IPS-NIHi11 (cell line): ENCODE results near the gene CDK5R1.
"Not testable (repeated sequence)": the region's sequence is repeated elsewhere in the genome, so short reads cannot be mapped to it uniquely, and the experiment has no call there.

Source experiments
- DNase-seq: peaks from one replicate; pipeline ENCODE4 v3.0.0; 2012; ENCODE audit warnings: mixed read lengths, low spot score

The CDK5R1 gene

DNA sequence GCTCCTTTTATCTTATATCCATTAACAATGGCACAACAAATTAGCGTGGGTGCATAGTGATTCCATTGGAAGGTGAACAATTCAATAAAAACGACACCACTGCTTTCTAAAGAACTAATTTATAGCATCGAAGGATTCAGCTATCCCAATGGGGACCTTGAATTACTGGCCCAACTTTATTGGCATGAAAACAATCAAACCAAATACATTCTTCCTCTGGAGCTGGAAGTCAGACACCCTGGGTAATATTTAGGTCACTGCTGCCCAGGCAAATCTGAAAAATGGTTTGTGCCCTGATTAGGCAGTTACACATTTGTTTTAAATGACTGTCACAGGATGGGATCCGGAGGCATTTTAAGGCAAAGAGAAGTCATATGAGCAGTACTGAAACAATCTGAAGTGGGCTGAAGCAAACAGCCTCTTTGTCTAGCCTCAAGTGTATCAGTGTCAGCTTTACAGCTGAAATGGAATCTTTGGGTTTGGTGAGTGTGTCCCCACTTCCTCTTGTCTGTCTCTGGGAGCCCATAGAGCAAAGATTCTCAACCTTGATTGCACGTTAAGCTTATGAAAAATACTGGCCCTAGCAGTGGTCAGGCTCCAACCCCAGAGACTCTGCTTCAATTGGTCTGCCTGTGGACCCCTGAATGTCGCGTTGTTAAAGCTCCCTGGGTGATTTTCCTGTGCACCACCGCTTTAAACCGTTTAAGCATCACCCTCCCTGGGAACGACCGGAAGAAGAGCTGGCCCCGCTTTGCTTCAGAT lies 30.3 kb downstream of the CDK5R1 start:
- DNase-seq, result no peak

DNA sequence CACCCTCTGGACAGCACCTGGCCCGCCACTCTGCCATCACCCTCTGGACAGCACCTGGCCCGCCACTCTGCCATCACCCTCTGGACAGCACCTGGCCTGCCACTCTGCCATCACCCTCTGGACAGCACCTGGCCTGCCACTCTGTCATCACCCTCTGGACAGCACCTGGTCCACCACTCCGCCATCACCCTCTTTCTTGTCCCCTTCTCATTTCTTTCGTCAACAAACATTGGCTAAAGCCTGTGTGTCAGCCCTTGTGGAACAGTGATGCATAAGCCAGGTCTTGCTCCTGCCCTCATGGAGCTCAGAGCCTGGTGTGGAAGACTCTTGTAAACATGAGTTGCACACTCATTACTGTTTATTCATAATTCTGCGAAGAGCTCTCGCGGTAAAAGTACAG lies 31.2 kb downstream of the CDK5R1 start:
- no peak for DNase-seq

- DNase-seq, result peak; percentile 31
These were observed 31.9 kb downstream of the CDK5R1 start for GRCh38 chr17:32518646-32519227.

DNA sequence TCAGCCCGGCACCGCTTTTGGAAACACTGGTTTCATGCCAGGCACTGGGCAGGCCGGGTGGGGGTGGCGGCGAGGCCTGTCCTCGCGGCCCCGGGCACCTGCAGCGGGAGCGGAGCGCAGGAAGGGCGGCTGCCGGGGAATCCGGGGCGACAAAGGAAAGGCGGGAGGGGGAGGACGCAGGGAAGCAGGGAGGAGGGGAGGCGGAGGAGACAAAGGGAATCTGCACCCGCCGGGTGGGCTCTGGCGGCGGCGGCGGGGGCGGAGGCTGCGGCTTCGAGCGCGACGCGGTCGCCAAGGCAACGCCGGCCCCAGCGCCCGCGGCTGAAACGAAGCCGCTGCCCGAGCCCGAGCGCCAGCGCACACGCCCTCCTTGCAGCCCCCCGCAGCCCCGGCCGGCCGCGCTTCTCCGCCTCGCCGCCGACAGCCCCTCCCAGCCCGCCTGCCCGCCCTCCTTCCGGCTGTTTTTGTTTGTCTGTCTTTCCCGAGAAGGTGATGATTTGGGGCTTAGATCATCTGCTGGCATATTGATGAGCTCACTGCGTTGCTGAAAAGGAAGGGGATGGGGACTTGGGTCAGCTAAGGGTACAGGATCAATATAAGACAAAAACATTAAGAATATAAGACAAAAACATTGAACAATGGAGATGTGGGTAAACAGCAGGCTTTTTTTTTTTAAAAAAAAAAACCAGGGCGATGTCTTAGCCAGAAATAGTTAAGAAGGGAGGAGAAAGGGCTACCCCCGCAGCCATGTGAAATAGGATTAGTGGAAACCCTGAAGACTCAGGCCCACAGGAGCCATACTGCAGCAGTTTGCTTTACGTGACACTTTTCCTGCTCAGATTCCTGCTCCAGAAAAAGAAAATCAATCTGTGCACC lies 32.7 kb downstream of the CDK5R1 start:
- peak; percentile 92 for DNase-seq

DNA sequence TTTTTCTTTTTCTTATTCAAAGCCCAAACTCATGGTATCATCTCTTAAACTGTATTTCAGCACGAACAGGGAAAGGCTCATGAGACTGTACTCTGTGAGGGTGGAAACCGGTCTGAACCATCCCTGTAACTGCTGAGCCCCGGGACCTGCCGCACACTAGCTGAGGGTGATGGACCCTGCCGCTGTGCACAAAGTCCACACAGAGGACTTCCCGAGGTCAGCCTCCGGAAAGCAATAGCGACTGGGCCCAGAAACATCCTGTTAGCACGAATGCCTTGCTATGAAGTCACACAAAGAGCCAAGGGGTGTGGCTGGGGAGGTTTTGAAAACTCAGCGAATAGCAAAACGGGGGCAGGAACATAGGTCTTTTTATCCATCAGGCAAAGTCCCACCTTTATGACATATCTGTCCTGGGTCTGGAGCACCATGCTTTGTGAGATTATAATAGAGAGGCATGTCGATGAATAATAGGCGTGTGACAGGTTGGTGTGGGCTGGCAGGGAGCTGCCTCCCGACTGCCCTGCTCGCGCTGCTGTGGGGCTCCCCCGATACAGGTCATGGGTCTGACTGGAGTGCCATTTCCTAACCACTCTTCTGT lies 33.4 kb downstream of the CDK5R1 start:
- no peak for DNase-seq

DNA sequence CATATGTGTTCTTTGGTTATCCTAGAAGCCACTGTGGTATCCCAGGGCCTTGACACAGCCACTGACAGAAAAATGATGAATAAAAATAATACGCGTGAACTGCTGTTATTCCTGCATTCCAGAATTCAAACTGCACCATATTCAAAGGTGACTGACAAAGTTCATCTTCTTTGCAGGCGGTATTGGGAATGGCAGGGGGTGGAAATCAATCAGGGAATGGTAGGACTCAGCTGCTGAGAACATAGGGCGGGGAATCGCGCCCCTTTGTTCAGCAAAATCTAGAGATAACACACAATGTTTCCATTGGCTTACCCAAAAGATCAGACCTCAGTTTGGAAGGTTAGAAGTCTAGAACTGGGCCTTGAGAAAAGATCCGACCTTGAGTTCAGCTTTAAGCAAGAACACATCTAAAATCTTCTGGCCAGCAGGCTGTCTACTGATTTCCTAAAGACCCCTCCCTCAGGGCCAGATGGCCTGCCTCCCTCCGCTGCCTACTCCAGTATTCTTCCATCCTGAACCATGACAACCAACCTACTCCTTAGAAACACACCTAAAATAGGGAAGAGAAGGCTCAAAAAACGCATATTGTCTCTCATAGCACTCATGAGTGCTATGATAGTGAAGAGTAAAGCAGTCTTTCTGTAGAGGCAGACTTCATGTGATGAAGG lies 34.1 kb downstream of the CDK5R1 start:
- DNase-seq, result no peak

DNA sequence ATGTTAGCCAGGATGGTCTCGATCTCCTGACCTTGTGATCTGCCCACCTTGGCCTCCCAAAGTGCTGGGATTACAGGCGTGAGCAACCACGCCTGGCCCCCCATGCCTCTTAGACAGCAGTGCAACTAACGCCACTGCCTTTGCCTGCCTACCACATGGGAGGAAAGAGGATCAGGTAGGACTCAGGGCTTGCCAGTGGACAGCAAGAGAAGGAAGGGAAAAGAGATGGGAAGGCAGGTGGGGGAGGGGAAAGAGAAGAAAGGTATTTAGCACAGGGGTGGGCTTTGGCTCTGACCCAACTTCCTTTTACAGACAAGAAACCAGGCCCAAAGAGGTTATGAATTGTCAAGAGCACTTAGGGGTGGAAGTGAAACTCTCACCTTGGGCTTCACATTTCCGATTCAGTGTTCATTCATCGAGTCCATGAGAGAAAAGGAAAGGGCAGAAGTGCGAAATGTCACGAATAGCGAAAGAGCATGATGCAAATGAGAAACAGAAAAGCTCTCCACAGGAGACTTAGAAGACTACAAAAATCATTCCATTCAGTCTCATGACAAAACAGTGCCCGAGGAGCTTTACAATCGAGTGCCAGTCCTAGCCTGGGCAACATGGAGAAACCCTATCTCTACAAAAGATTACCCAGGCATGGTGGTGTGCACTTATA lies 36.4 kb downstream of the CDK5R1 start:
- no peak for DNase-seq

DNA sequence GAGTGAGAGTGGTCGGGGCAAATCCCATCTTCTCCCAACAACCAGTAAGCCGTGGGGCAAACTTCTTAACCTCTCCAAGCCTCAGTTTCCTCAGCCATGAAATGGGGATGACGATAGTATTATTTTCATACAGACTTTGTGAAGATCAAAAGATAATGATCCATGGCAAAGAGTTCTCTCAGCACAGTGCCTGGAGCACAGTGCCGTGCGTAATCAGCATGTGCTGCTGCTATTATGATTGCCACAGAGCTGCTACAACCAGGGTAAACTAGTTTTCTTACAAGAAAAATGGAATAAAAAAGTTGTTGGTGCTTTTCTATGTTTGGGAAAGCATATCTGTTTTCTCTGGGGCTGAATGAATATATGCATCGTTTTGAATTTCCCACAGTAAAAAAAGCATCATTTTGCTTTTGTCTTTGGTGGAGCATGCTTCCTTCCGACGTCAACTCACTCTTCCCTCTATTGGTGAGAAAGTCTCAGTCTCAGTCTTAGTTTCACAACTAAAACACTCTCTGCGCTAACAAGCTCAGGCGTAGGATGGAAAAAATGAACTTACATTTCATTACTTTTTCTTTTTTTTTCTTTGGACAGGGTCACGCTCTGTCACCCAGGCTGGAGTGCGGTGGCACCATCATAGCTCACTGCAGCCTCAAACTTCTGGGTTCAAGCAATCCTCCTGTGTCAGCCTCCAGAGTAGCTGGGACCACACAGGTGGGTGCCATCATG lies 37.2 kb downstream of the CDK5R1 start:
- no peak for DNase-seq

DNA sequence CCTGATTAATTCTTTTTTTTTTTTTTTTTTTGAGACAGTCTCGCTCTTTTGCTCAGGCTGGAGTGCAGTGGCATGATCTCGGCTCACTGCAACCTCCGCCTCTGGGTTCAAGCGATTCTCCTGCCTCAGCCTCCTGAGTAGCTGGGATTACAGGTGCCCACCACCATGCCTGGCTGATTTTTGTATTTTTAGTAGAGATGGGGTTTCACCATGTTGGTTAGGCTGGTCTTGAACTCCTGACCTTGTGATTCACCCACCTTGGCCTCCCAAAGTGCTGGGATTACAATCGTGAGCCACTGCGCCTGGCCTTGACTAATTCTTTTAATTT lies 37.7 kb downstream of the CDK5R1 start:
- not testable (repeated sequence) for DNase-seq

DNA sequence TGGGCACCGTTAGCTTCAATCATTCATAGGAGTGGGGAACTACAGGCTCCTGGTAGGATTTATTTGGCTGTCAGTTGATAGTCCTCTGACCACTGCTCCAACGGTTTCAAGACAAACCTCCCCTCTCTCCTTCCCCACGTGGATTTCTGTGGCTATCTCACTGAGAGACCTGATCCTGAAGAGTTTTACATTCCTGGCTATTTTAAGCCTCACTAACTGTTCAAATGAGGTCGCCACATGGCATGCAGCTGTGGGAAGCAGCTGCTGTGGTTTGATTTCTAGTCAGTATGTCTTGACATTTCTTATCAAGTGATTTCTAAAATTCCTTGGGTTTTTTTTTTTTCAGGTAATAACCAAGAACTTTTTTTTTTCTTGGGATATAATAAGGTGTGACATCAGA lies 38.3 kb downstream of the CDK5R1 start:
- DNase-seq, result no peak

- no peak for DNase-seq
These were observed 40.4 kb downstream of the CDK5R1 start for GRCh38 chr17:32527146-32527545.

DNA sequence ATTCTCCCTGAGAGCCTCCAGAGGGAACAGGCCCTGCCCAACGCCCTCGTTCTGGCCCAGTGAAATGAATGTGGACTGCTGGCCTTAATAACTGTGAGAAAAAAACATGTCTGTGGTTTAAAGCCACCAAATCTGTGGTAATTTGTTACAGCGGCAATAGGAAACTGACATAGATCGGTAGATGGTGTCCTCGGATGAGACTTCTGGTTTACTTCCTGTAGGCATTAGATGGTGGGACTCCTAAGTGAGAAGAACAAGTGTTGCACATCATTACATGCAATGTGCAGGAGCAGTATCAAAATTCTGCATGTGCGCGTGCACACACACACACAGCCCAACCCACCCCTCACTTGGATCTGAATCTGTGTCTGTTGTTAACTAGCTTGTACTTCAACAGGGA lies 42.0 kb downstream of the CDK5R1 start:
- no peak for DNase-seq

- DNase-seq, result no peak
These were observed 42.8 kb downstream of the CDK5R1 start for GRCh38 chr17:32529604-32530003.

- DNase-seq, result no peak
These were observed 46.5 kb downstream of the CDK5R1 start for GRCh38 chr17:32533296-32533695.

GRCh38 chr17:32536736-32537643 lies 50.2 kb downstream of the CDK5R1 start:
- DNase-seq, result no peak
